Stimulated activated CD8-positive, alpha-beta memory T cell treated with anti-CD3 and anti-CD28 coated beads, Interleukin-12 subunit alpha, Interleukin-12 subunit beta, amount 100 ng/mL, for 24 hours (primary cell): ENCODE measurements around the gene OR51V1.
"Not testable (repeated sequence)": the region's sequence is repeated elsewhere in the genome, so short reads cannot be mapped to it uniquely, and the experiment has no call there.

ENCODE experiments used
- DNase-seq: peaks from one replicate; pipeline ENCODE4 v3.0.0-alpha.2; 2020; ENCODE audit errors: extremely low read depth

Gene OR51V1

DNA sequence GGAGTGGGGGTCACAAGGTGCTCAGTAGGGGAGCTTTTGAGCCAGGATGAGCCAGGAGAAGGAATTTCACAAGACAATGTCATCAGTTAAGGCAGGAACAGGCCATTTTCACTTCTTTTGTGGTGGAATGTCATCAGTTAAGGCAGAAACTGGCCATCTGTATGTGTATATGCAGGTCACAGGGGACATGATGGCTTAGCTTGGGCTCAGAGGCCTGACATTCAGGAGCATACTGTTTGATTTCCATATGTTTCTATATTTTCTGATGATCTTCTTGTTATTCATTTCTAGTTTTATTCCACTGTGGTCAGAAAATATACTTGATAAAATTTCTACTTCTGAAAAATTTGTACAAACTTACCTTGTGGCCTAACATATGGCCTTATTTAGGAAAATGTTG, 34.6 kb downstream of the OR51V1 start:
- DNase-seq = not testable (repeated sequence)

DNA sequence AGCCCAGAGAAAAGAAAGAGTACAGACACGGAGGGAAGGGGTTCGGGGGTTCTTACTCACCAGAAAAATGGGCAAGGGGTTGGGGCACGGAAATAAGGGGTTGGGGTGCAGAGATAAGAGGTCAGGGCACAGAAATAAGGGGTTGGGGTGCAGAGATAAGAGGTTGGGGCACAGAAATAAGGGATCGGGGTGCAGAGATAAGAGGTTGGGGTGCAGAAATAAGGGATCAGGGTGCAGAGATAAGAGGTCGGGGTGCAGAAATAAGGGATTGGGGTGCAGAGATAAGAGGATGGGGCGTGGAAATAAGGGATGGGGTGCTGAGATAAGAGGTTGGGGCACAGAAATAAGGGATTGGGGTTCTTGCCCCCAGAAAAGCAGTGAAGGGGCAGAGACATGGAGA, 35.7 kb downstream of the OR51V1 start:
- DNase-seq = not testable (repeated sequence)

DNA sequence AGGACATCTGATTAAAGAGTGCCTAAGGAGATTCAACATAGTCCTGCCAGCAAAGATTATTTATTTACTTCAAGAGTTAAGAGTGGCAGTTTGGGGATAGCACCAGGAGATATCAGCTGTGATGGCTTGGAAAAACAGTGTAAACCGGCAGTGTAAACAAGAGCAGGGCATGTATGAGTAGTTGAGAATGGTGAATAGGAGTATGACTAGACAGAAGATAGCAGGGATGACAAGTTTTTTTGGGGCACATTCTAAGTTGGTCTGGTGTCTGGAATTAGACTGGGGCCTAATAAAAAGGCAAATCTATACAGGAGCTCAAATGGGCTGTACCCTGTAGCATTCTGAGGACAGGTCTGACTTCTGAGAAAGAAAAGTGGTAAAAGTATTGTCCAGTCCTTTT, 39.4 kb downstream of the OR51V1 start:
- DNase-seq = not testable (repeated sequence)

DNA sequence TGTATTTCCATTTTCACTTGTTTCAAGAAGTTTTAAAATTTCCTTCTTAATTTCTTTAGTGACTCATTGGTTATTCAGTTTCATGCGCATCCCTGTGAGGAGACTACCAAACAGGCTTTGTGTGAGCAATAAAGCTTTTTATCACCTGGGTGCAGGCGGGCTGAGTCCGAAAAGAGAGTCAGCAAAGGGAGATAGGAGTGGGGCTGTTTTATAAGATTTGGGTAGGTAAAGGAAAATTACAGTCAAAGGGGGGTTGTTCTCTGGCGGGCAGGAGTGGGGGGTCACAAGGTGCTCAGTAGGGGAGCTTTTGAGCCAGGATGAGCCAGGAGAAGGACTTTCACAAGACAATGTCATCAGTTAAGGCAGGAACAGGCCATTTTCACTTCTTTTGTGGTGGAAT, 40.3 kb downstream of the OR51V1 start:
- DNase-seq = not testable (repeated sequence)

DNA sequence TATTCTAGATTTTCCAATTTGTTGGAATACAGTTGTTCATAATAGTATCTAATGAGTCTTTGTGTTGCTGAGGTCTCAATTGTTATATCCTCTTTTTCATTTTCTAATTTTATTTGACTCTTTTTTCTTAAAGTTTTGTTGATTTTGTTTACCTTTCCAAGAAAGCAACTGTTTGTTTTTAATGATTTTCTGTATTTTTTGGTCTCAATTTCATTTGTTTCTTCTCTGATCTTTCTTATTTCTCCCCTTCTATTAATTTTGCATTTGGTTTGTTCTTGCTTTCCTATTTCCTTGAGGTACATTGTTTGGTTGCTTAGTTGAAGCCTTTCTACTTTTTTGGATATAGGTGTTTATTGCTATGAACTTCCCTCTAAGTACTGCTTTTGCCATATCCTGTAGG, 40.7 kb downstream of the OR51V1 start:
- no peak for DNase-seq

DNA sequence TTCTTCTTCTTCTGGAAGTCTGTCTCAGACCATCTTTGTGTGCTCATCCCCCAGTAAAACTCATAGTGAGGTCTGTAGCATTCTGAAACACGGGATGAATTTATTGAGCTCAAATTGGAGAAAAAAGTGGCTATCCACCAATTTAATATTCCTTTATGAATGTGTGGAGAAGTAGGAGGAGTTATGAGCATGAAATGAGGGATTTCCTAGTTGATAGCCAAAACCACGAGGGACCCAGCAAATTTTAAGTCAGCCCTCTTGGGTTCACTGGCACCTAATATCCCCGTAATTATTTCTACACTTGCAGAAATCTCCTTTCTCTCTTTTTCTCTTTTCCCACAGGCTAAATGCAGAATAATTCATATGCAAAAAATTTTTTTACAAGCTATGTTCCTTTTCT, 45.8 kb downstream of the OR51V1 start, which contains the start of gene OR52A1:
Gene OR52A1, minus strand, starts transcription at position 101 of the 400 bp plus-strand sequence. CDS start 2,388 bp downstream, outside the sequence.
- no peak for DNase-seq

DNA sequence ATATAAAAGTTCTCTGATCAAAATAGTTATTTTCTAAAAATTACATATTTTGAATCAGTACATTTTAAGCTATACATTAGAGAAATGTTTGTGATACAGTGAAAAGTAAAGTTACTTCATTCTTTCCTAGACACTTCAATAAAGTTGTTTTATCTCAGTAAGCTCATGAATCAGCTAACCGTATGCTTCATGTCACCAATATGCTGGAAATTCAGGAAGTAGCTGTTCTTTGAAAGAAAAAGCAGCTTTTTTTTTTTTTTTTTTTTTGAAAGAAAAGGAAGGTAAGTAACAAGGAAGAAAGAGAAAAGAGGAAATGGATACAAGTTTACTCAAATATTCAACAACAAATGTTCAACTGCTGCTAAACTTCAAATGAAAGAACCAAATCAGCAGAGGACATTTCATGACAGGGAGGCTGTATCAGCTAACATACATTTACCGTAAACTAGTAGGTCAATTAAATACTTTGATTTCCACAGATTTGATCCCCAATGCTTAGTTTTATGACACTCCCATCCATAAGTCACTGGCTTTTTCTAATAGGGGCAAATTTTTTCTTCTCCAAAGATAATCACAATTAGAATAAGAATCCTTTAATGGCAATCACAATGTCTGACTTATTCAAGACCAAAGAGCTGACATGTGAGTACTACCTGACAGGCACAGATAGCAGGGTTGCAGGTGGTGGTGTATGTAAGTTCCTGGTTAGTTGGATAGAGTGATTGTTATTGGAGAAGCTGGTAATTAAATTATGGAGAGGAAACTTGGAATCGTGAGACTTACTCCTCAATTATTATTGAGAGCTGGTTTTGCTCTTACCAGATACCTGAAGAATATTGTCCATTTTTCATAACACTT, 46.7 kb downstream of the OR51V1 start:
- no peak for DNase-seq

DNA sequence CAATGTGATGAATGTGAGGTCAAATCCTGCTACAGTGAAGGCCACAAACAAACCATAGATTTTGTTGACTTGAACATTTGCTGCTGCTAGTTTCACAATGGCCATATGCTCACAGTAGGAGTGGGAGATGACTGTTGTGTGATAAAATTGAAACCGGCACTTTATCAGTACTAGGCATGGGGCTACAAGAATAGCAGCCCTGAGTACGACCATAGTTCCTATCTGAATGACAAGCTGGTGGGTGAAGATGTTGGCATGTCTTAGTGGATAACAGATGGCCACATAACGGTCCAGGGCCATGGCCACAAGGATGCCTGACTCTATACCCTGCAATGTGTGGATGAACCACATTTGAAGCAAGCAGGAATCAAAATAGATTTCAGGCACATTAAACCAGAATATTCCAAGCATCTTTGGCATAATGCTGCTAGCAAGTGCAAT, 48.7 kb downstream of the OR51V1 start:
- no peak for DNase-seq
